WERI-Rb-1 (cell line): ENCODE data around the gene LITAF.

Experiments
- DNase-seq: peaks from one replicate; pipeline ENCODE4 v3.0.0-alpha.2; 2020
- H3K27ac ChIP-seq: fragments of 250-450 bp; sonication (Bioruptor Pico); 2 replicates; pipeline ENCODE4 v1.5.1; 2020; ENCODE audit warnings: mild to moderate bottlenecking, moderate library complexity
- H3K27me3 ChIP-seq: fragments of 250-450 bp; sonication (Bioruptor Pico); 2 replicates; pipeline ENCODE4 v1.5.1; 2021; ENCODE audit warnings: mild to moderate bottlenecking, low read depth, moderate library complexity; ENCODE audit not compliant: insufficient read depth, severe bottlenecking
- H3K36me3 ChIP-seq: fragments of 250-450 bp; sonication (Bioruptor Pico); 2 replicates; pipeline ENCODE4 v1.5.1; 2020; ENCODE audit warnings: mild to moderate bottlenecking, moderate library complexity
- H3K4me3 ChIP-seq: 2 replicates; pipeline ENCODE4 v1.5.1; 2011; ENCODE audit warnings: low read depth, mild to moderate bottlenecking, control low read depth, low read length
- H3K9me3 ChIP-seq: fragments of 250-450 bp; sonication (Bioruptor Pico); 2 replicates; pipeline ENCODE4 v1.5.1; 2021; ENCODE audit warnings: mild to moderate bottlenecking, moderate library complexity; ENCODE audit not compliant: severe bottlenecking
- TF ChIP-seq, protein P1 (sequence below): IDR thresholded peaks from 2 replicates; pipeline ENCODE4 v1.5.1; 2011; ENCODE audit warnings: low read depth, mild to moderate bottlenecking, control low read depth, inconsistent platforms, low read length

LITAF gene

GRCh38 chr16:11624636-11625607, 38.2 kb upstream of the LITAF start:
- no peak for DNase-seq
- TF ChIP-seq, protein P1, sequence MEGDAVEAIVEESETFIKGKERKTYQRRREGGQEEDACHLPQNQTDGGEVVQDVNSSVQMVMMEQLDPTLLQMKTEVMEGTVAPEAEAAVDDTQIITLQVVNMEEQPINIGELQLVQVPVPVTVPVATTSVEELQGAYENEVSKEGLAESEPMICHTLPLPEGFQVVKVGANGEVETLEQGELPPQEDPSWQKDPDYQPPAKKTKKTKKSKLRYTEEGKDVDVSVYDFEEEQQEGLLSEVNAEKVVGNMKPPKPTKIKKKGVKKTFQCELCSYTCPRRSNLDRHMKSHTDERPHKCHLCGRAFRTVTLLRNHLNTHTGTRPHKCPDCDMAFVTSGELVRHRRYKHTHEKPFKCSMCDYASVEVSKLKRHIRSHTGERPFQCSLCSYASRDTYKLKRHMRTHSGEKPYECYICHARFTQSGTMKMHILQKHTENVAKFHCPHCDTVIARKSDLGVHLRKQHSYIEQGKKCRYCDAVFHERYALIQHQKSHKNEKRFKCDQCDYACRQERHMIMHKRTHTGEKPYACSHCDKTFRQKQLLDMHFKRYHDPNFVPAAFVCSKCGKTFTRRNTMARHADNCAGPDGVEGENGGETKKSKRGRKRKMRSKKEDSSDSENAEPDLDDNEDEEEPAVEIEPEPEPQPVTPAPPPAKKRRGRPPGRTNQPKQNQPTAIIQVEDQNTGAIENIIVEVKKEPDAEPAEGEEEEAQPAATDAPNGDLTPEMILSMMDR: no peak
- H3K9me3 ChIP-seq: peaks cover 2% of the 10 kb centered on the region
- no peak overlapping the region for H3K27ac ChIP-seq
- H3K36me3 ChIP-seq: no peaks in the 10 kb centered on the region
- no peak overlapping the region for H3K4me3 ChIP-seq
- no peaks in the 10 kb centered on the region for H3K27me3 ChIP-seq

DNA sequence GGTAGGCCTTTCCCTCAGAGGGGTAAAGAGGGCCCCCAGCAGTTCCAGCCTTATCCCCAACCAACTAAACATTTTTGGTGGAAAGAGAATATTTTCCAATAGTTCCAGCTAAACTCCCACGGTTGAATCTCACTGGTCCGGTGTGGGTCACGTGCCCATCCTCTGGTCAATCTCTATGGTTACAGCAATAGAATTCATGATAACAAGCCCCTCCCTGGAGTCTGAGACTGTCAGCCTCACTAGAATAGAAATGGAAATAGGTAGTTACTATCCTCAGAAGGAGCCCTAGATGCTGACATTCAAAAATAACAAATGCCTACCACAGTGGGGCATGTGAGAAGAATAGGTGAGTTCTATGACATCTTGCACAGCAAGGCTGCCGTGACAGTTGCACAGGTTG, 37.5 kb upstream of the LITAF start:
- no peak for DNase-seq
- TF ChIP-seq, protein P1: no peak
- Histone ChIP-seq H3K36me3 (no peaks in the 10 kb centered on the region), H3K27ac (no peak overlapping the region), H3K9me3 (peaks cover 2% of the 10 kb centered on the region), H3K4me3 (no peak overlapping the region), H3K27me3 (no peaks in the 10 kb centered on the region)

DNA sequence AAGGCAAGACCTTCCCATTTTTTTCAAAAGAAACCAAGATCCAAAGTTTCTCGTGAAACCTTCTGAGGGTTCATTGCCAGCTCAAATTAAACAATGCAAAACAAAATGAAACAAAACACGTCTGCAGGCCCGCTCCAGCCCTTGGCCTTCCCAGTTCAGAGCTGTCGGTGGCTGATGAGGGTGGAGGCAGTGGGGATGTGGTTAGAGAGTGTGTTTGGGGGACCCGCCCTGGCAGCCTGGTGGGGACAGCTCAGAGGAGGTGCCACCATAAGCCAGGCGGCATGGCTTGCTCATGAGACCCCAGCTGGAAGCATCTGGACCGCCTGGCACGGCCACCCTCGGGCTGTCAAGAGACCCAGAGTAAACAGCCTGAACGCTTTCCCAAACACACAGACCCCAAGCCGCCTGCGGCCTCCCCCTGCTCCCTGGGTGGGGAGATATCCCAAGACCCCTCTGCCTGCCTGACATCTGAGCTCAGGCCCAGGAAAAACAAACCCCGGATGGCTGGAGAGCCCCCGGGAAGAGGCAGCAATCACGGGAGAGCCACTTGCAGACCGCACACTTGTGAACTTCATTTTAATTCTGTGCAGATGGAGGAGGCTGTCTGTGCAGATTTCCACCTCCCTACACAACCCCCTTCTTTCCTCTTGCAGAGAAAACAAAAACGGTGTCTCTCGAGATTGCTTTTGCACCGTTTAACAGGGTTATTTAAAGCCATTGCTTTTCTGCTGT, 35.4 kb upstream of the LITAF start:
- TF ChIP-seq, protein P1: no peak
- Histone ChIP-seq H3K9me3 (peaks cover 2% of the 10 kb centered on the region), H3K27ac (no peak overlapping the region), H3K27me3 (no peaks in the 10 kb centered on the region), H3K36me3 (no peaks in the 10 kb centered on the region), H3K4me3 (no peak overlapping the region)
- DNase-seq: no peak

- Histone ChIP-seq H3K27ac (no peak overlapping the region), H3K36me3 (no peaks in the 10 kb centered on the region), H3K4me3 (no peak overlapping the region), H3K9me3 (peaks cover 2% of the 10 kb centered on the region), H3K27me3 (no peaks in the 10 kb centered on the region)
- no peak for DNase-seq
- TF ChIP-seq, protein P1: no peak
Measured at GRCh38 chr16:11621539-11621919, 34.8 kb upstream of the LITAF start.

DNA sequence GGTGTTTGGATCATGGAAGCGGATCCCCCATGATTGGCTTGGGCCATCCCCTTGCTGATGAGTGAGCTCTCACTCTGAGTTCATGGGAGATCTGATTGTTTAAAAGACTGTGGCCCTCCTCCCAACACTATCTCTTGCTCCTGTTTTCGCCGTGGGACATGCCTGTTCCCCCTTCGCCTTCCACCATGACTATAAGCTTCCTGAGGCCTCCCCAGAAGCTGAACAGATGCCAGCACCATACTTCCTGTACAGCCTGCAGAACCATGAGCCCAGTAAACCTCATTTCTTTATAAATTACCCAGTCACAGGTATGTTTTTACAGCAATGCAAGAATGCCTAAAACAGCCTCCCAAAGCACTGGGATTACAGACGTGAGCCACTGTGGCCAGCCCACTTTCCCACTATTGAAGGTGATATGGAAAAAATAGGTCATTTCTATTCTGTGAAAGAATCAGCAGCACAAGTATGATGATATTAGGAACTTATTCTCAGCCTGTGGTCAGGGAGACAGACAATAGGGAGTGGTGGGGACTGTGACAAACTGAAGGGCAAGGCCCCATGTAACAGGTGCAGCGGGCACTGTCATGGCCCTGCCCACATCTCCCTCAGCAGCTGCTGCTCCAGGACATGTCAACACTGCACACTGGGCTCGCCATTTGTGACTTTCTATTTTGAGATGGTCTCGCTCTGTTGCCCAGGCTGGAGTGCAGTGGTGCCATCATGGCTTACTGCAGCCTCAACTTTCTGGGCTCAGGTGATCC, 33.7 kb upstream of the LITAF start:
- H3K4me3 ChIP-seq: no peak overlapping the region
- peaks cover 2% of the 10 kb centered on the region for H3K9me3 ChIP-seq
- H3K27me3 ChIP-seq: no peaks in the 10 kb centered on the region
- no peaks in the 10 kb centered on the region for H3K36me3 ChIP-seq
- H3K27ac ChIP-seq: no peak overlapping the region
- no peak for DNase-seq
- TF ChIP-seq, protein P1: no peak
